Lung (tissue), 12 donors: ENCODE measurements around the gene NLN. TPM values are rescaled to one million over a fixed set of nuclear protein-coding genes. Genes with fewer than 3 reads are reported as not detected.

ENCODE experiments used
- ATAC-seq: fragments of 200-7000 bp; cut with Tn5 transposase; one replicate; pipeline ENCODE4 v1.9.1; 2020; ENCODE audit warnings: moderate number of reproducible peaks; ENCODE audit not compliant: insufficient read depth, low FRiP score
- DNase-seq, 3 donors: peaks; one replicate each; pipeline ENCODE4 v3.0.0-alpha.2; 2013 to 2017
- H3K27ac ChIP-seq, 2 donors: one replicate each; pipeline ENCODE4 v1.5.1; 2013; ENCODE audit warnings: mild to moderate bottlenecking in 2 of 2, moderate library complexity in 2 of 2, control low read depth in 1 of 2, inconsistent platforms in 1 of 2, low read depth in 1 of 2, low read length in 1 of 2
- H3K27me3 ChIP-seq, 3 donors: one replicate each; pipeline ENCODE4 v1.5.1; 2013; ENCODE audit warnings: low read length in 2 of 3; ENCODE audit not compliant: control insufficient read depth in 3 of 3, insufficient read depth in 3 of 3
- H3K36me3 ChIP-seq, 4 donors: one replicate each; pipeline ENCODE4 v1.5.1; 2013; ENCODE audit warnings: low read length in 4 of 4, mild to moderate bottlenecking in 1 of 4, moderate library complexity in 1 of 4; ENCODE audit not compliant: control insufficient read depth in 4 of 4, insufficient read depth in 4 of 4
- H3K4me1 ChIP-seq, 5 donors: one replicate each; pipeline ENCODE4 v1.5.1; 2013; ENCODE audit warnings: low read length in 5 of 5, mild to moderate bottlenecking in 2 of 5, moderate library complexity in 1 of 5; ENCODE audit not compliant: control insufficient read depth in 5 of 5, insufficient read depth in 5 of 5
- H3K4me3 ChIP-seq: one replicate; pipeline ENCODE4 v1.5.1; 2013; ENCODE audit warnings: mild to moderate bottlenecking, control low read depth, moderate library complexity
- H3K9ac ChIP-seq, 2 donors: one replicate each; pipeline ENCODE4 v1.5.1; 2013; ENCODE audit warnings: low read length in 2 of 2, control low read depth in 1 of 2; ENCODE audit not compliant: insufficient read depth in 1 of 2
- H3K9me3 ChIP-seq, 4 donors: one replicate each; pipeline ENCODE4 v1.5.1; 2013; ENCODE audit warnings: low read length in 3 of 4, mild to moderate bottlenecking in 1 of 4, moderate library complexity in 1 of 4; ENCODE audit not compliant: control insufficient read depth in 4 of 4, insufficient read depth in 3 of 4
- CTCF ChIP-seq: IDR thresholded peaks from 2 replicates; pipeline ENCODE4 v1.5.1; 2012; ENCODE audit warnings: mild to moderate bottlenecking; ENCODE audit errors: control extremely low read depth, extremely low read depth
- WGBS, 2 donors: extraction: QIAGEN DNeasy Blood & Tissue Kit; methylation state at CpG; one replicate each; pipeline ENCODE4 v1.1.7; 2013; 5-methylcytosine and 5-hydroxymethylcytosine counted together
- polyA plus RNA-seq, 2 donors: library from polyadenylated mRNA; stranded (reverse); fragments of 200-250 nt; gene quantifications; one replicate each; pipeline ENCODE4 v1.2.1, GENCODE V29; 2013
- total RNA-seq, 2 donors: library from RNA; depleted of rRNA in 1 of 2; stranded (reverse); fragments of >200 nt in 1 of 2; gene quantifications; one replicate each; pipeline ENCODE4 v1.2.1, GENCODE V29; 2014 to 2021
- donor health status: control.
- donor health status: control.
- donor health status: Bipolar disorder and iron deficiency.
- donor health status: healthy.
- donor health status: DM: yes; HTN: yes; CAD: no.

Gene NLN
- total and polyA plus RNA-seq, 4 donors = 2.9 to 21.3 (median 11.8) TPM

GRCh38 chr5:65791712-65792673 is 70.0 kb downstream of the NLN start:
- ATAC-seq = no peak
- Histone ChIP-seq H3K4me3 (no peak overlapping the region), H3K27ac (no peak overlapping the region), H3K36me3 (peaks cover 0 to 5% (median under 1%) of the 10 kb centered on the region in 4 donors), H3K4me1 (no peaks in the 10 kb centered on the region), H3K9me3 (no peaks in the 10 kb centered on the region), H3K9ac (no peak overlapping the region), H3K27me3 (no peaks in the 10 kb centered on the region)
- DNase-seq = peak in 1 of 3 donors; percentile 10
- TF ChIP-seq CTCF = no peak
- WGBS, 2 donors = 84 to 92% methylated on average over 17 of the region's 17 CpGs

- no peak overlapping the region for H3K27ac ChIP-seq
- H3K4me1 ChIP-seq = peaks cover 0 to 2% (median 0%) of the 10 kb centered on the region in 5 donors
- H3K36me3 ChIP-seq = no peaks in the 10 kb centered on the region
- 87 to 98% methylated on average over 1 of the region's 1 CpG for WGBS, 2 donors
- no peak for ATAC-seq
- H3K4me3 ChIP-seq = no peak overlapping the region
- TF ChIP-seq CTCF = no peak
- H3K9me3 ChIP-seq = no peaks in the 10 kb centered on the region
- no peak for DNase-seq
- H3K9ac ChIP-seq = no peak overlapping the region
- H3K27me3 ChIP-seq = no peaks in the 10 kb centered on the region
Measured at GRCh38 chr5:65796269-65796668, 74.3 kb downstream of the NLN start.

- Histone ChIP-seq H3K9me3 (no peaks in the 10 kb centered on the region), H3K27ac (no peak overlapping the region), H3K4me1 (peaks cover 0 to 4% (median 0%) of the 10 kb centered on the region in 5 donors), H3K9ac (no peak overlapping the region), H3K36me3 (no peaks in the 10 kb centered on the region), H3K4me3 (no peak overlapping the region), H3K27me3 (no peaks in the 10 kb centered on the region)
- DNase-seq (no peak), ATAC-seq (no peak)
- WGBS, 2 donors = 85 to 88% methylated on average over 8 of the region's 8 CpGs
- no peak for TF ChIP-seq CTCF
Measured at GRCh38 chr5:65796751-65797316, 74.8 kb downstream of the NLN start.
